ENCODE data around the gene MAGI2.
A peak's percentile ranks its signal among the peaks of the same experiment; 100 is the strongest.
"Not testable (repeated sequence)": the region's sequence is repeated elsewhere in the genome, so short reads cannot be mapped to it uniquely, and the experiment has no call there.

MAGI2 gene

DNA sequence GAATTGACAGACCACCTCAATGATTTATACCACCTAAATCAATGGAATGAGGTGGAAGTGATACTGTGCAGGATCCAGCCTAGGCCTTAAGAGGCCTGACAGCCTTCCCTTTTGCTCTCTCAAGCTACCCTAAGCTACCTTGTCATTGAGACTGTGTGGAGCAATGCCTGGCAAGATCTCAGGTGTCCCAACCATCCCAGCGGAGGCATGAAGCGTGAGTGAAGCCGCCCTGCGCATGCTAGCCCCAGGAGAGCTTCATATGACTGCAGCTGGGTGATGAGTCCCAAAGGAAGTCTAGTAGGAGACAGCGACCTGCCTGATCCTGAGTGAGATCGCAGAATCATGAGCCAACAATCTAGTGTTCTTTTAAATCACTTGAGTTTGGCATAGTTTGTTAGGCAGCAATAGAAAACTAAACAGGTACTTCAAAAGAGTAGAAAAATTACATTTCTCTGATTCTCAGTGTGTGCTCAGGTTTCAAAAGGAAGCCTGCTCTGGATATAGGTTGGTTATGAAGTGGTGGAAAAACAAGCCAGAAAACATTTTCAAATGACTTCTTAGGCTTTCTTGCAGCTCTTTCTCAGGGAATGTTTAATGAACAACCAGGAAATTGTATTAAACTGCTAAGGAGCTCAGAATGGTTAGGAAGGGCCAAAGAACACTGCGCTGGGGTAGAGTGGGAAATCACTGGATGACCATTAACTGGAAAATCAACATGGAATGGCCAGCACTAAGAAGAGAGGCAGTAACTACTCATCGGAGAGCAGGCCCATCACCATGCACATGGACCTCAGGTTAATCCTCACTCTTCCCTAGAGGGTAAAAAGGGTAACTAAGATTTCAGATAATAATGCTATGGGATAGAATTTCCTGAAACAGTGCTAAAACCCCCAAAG, 1119.7 kb downstream of the MAGI2 start:
- no peak overlapping the region for H3K4me3 ChIP-seq (ENCODE audit: low read depth, low read length)
- TF ChIP-seq, protein P1, sequence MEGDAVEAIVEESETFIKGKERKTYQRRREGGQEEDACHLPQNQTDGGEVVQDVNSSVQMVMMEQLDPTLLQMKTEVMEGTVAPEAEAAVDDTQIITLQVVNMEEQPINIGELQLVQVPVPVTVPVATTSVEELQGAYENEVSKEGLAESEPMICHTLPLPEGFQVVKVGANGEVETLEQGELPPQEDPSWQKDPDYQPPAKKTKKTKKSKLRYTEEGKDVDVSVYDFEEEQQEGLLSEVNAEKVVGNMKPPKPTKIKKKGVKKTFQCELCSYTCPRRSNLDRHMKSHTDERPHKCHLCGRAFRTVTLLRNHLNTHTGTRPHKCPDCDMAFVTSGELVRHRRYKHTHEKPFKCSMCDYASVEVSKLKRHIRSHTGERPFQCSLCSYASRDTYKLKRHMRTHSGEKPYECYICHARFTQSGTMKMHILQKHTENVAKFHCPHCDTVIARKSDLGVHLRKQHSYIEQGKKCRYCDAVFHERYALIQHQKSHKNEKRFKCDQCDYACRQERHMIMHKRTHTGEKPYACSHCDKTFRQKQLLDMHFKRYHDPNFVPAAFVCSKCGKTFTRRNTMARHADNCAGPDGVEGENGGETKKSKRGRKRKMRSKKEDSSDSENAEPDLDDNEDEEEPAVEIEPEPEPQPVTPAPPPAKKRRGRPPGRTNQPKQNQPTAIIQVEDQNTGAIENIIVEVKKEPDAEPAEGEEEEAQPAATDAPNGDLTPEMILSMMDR (conservative IDR thresholded peaks at IDR 0.05; ENCODE audit: low read depth, low read length) = no peak
- DNase-seq (ENCODE audit: low read depth) = no peak

DNA sequence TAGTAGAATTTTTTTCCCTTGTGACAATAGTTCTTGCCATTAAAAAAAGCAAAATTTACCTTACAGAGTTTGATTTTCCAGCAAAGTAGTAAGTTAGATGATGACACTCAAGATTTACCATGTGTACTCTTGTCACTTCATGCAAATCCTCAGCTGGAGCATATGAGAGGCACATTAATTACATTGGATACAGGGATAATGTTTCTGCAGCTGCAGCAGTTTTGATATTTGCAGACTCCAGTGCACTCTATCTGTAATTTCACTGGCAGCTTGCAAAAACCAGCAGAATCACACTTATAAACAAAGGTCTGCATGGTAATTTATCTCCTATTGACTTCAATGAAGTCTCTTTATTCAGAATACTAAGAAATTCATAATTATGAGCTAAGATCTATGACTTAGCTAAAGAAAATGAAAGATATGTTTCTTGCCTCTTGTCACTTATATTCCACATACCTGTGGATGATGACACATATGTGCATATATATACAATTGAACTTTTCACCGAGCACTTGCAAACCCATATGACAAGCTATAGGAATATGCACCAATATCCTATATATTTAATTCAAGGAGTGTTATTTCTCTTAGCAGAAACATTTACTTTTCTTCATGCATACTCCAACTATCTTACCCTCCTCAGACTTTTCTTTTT, 1124.3 kb downstream of the MAGI2 start:
- DNase-seq (ENCODE audit: low read depth) = no peak
- TF ChIP-seq, protein P1 (conservative IDR thresholded peaks at IDR 0.05; ENCODE audit: low read depth, low read length) = no peak

DNA sequence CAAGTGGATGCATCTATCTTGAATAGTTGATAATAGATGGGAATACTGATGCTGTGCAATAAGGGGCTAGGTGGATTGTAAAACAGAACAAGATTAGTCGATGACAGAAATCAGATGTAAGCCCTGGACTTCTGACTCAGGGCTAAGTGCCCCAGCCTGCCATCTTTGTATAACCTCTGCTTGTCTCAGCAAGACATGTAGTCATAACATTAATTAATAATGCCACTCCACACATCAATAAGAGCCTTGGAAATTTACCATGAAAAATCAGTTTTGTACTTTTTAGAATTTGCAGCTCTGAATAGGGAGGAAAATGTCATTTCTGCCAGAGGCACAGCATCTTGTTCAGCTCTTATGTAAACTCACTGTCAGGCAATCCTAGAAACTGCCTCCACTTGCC, 1125.7 kb downstream of the MAGI2 start:
- TF ChIP-seq, protein P1 (conservative IDR thresholded peaks at IDR 0.05; ENCODE audit: low read depth, low read length) = no peak
- H3K4me3 ChIP-seq (ENCODE audit: low read depth, low read length) = no peak overlapping the region
- no peak for DNase-seq (ENCODE audit: low read depth)

More for the DNA sequence above, 1124.3 kb downstream of the MAGI2 start:
- no peak overlapping the region for H3K4me3 ChIP-seq (ENCODE audit: low read depth, low read length)

DNA sequence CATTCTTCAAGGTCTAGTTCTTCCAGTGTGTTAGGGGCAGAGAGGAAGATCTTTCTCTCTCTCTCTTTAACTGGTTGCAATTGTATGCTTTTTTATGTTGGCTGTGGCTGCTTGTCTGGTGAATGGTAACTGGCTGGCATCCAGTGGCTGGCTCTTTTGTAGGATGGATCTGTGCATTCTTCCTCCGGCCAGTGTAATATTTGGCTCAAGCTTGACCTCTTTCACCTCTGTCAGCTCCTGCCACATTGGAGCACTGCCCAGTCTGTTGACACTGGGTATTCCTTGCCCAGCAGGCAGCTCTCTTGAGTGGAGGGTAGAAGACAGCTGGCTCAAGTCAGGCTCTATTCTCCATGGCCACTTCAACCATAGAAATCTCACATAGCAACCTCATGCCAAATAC, 1126.6 kb downstream of the MAGI2 start:
- TF ChIP-seq, protein P1 (conservative IDR thresholded peaks at IDR 0.05; ENCODE audit: low read depth, low read length) = no peak
- no peak overlapping the region for H3K4me3 ChIP-seq (ENCODE audit: low read depth, low read length)
- DNase-seq (ENCODE audit: low read depth) = no peak

DNA sequence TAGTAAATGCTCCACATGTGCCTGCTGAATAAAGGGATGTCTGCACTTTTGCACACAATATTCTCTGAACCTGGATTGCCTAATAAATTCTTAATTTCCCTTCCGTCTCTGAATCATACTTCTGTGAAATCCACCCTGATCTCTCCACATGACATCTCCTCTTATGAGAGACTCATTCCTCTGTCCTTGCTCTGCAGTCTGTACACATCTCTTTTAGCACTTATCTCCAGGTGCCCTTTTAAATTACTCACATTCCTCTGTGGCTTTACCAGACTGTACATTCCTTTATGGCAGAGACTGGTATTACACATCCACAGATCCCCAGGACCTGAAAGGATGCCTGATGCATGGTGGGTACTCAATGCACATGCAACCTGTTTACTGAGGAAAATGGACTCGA, 1127.3 kb downstream of the MAGI2 start:
- DNase-seq (ENCODE audit: low read depth) = peak; percentile 46
- H3K4me3 ChIP-seq (ENCODE audit: low read depth, low read length) = no peak overlapping the region
- TF ChIP-seq, protein P1 (conservative IDR thresholded peaks at IDR 0.05; ENCODE audit: low read depth, low read length) = no peak

DNA sequence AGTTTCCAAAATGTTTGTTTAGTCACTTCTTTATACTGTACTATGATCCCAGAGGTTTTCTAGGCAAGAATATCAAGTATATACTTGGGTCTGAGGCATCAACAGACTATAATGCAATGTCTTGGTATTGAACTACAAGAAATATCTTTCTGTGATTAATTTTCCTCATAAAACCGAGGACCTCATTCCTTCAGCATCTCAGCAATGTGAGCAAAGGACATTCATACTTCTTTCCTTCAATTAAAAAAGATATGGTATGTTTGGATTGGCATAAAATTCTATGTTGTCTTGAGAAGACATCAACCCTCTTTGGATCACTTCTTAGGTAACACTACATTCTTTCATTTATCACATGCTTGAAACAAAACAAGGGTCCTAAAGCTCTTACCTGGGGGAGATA, 1130.3 kb downstream of the MAGI2 start:
- TF ChIP-seq, protein P1 (conservative IDR thresholded peaks at IDR 0.05; ENCODE audit: low read depth, low read length) = no peak
- no peak for DNase-seq (ENCODE audit: low read depth)
- no peak overlapping the region for H3K4me3 ChIP-seq (ENCODE audit: low read depth, low read length)

DNA sequence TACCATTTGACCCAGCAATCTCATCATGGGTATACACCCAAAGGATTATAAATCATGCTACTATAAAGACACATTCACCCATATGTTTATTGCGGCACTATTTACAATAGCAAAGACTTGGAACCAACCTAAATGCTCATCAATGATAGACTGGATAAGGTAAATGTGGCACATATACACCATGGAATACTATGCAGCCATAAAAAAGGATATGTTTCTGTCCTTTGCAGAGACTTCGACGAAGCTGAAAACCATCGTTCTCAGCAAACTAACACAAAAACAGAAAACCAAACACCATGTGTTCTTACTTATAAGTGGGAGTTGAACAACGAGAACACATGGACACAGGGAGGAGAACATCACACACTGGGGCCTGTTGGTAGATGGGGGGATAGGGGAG, 1131.2 kb downstream of the MAGI2 start:
- not testable (repeated sequence) for DNase-seq (ENCODE audit: low read depth); H3K4me3 ChIP-seq (ENCODE audit: low read depth, low read length)

All from choroid plexus epithelial cell (primary cell).